Liver (tissue), 9 donors: ENCODE results near the gene PELI1. TPM values are rescaled to one million over a fixed set of nuclear protein-coding genes. Genes with fewer than 3 reads are reported as not detected.

Source experiments
- DNase-seq: peaks from one replicate; pipeline ENCODE4 v3.0.0-alpha.2; 2017; ENCODE audit warnings: low spot score
- H3K27ac ChIP-seq, 2 donors: one replicate each; pipeline ENCODE4 v1.7.0; 2013; ENCODE audit warnings: inconsistent platforms in 2 of 2, low read length in 2 of 2, control low read depth in 1 of 2, low read depth in 1 of 2, mild to moderate bottlenecking in 1 of 2
- H3K27me3 ChIP-seq, 4 donors: one replicate each; pipeline versions ENCODE4 v1.6.1 to v1.7.0; 2013; ENCODE audit warnings: low read length in 3 of 4, inconsistent platforms in 1 of 4, mild to moderate bottlenecking in 1 of 4, moderate library complexity in 1 of 4; ENCODE audit not compliant: control insufficient read depth in 4 of 4, insufficient read depth in 4 of 4
- H3K36me3 ChIP-seq, 4 donors: one replicate each; pipeline versions ENCODE4 v1.6.1 to v1.7.0; 2013; ENCODE audit warnings: low read length in 3 of 4, mild to moderate bottlenecking in 3 of 4, low read depth in 1 of 4, moderate library complexity in 1 of 4; ENCODE audit not compliant: control insufficient read depth in 4 of 4, insufficient read depth in 3 of 4
- H3K4me1 ChIP-seq, 4 donors: one replicate each; pipeline versions ENCODE4 v1.6.1 to v1.7.0; 2013; ENCODE audit warnings: low read length in 3 of 4, mild to moderate bottlenecking in 3 of 4, moderate library complexity in 1 of 4; ENCODE audit not compliant: control insufficient read depth in 4 of 4, insufficient read depth in 4 of 4
- H3K4me3 ChIP-seq, 3 donors: one replicate each; pipeline versions ENCODE4 v1.6.1 to v1.7.0; 2013; ENCODE audit warnings: low read length in 3 of 3, control low read depth in 1 of 3, low read depth in 1 of 3, mild to moderate bottlenecking in 1 of 3
- H3K9ac ChIP-seq, 2 donors: one replicate each; pipeline ENCODE4 v1.7.0; 2013; ENCODE audit warnings: low read length in 2 of 2, mild to moderate bottlenecking in 2 of 2, moderate library complexity in 2 of 2, control low read depth in 1 of 2, low read depth in 1 of 2
- H3K9me3 ChIP-seq, 4 donors: one replicate each; pipeline versions ENCODE4 v1.6.1 to v1.7.0; 2013; ENCODE audit warnings: low read length in 3 of 4; ENCODE audit not compliant: control insufficient read depth in 4 of 4
- ATF3 ChIP-seq: IDR thresholded peaks from 2 replicates; pipeline ENCODE4 v1.6.1; 2016; ENCODE audit warnings: antibody characterized with exemption
- CTCF ChIP-seq: fragments of 150-350 bp; IDR thresholded peaks from 2 replicates; pipeline ENCODE4 v1.5.1; 2017; ENCODE audit warnings: improper control_type of control experiment, low read depth, low read length; ENCODE audit not compliant: missing input control
- EGR1 ChIP-seq, 2 donors: IDR thresholded peaks; 2 replicates each; pipeline ENCODE4 v1.6.1; 2016 to 2018; ENCODE audit warnings: antibody characterized with exemption in 2 of 2, low read depth in 2 of 2
- FOXA1 ChIP-seq: IDR thresholded peaks from 2 replicates; pipeline ENCODE4 v1.6.1; 2016; ENCODE audit warnings: antibody characterized with exemption
- FOXA2 ChIP-seq: IDR thresholded peaks from 2 replicates; pipeline ENCODE4 v1.6.1; 2016; ENCODE audit warnings: antibody characterized with exemption
- GABPA ChIP-seq, 2 donors: IDR thresholded peaks in 1 of 2; conservative IDR thresholded peaks in 1 of 2; 2 replicates each; pipeline ENCODE4 v1.6.1; 2016; ENCODE audit warnings: antibody characterized with exemption in 2 of 2, mild to moderate bottlenecking in 1 of 2, moderate library complexity in 1 of 2
- HNF4A ChIP-seq, 2 donors: conservative IDR thresholded peaks; 2 replicates each; pipeline ENCODE4 v1.6.1; 2016; ENCODE audit warnings: antibody characterized with exemption in 2 of 2, mild to moderate bottlenecking in 2 of 2
- HNF4G ChIP-seq: IDR thresholded peaks from 2 replicates; pipeline ENCODE4 v1.6.1; 2016; ENCODE audit warnings: antibody characterized with exemption
- JUND ChIP-seq, 2 donors: IDR thresholded peaks; 2 replicates each; pipeline ENCODE4 v1.6.1; 2016; ENCODE audit warnings: antibody characterized with exemption in 2 of 2
- MAX ChIP-seq: IDR thresholded peaks from 2 replicates; pipeline ENCODE4 v1.6.1; 2016; ENCODE audit warnings: antibody characterized with exemption
- NR2F2 ChIP-seq: IDR thresholded peaks from 2 replicates; pipeline ENCODE4 v1.6.1; 2016; ENCODE audit warnings: antibody characterized with exemption
- RAD21 ChIP-seq, 2 donors: IDR thresholded peaks; 2 replicates each; pipeline ENCODE4 v1.6.1; 2016; ENCODE audit warnings: antibody characterized with exemption in 2 of 2, mild to moderate bottlenecking in 2 of 2
- REST ChIP-seq: IDR thresholded peaks from 2 replicates; pipeline ENCODE4 v1.6.1; 2016; ENCODE audit warnings: antibody characterized with exemption, mild to moderate bottlenecking
- RXRA ChIP-seq, 2 donors: IDR thresholded peaks; 2 replicates each; pipeline ENCODE4 v1.6.1; 2017 to 2018; ENCODE audit warnings: antibody characterized with exemption in 2 of 2, mild to moderate bottlenecking in 1 of 2
- SP1 ChIP-seq: IDR thresholded peaks from 2 replicates; pipeline ENCODE4 v1.6.1; 2018; ENCODE audit warnings: antibody characterized with exemption, mild to moderate bottlenecking
- TAF1 ChIP-seq: conservative IDR thresholded peaks from 2 replicates; pipeline ENCODE4 v1.6.1; 2016; ENCODE audit warnings: antibody characterized with exemption, mild to moderate bottlenecking
- YY1 ChIP-seq: IDR thresholded peaks from 2 replicates; pipeline ENCODE4 v1.6.1; 2016; ENCODE audit warnings: antibody characterized with exemption, mild to moderate bottlenecking
- ZBTB33 ChIP-seq: IDR thresholded peaks from 2 replicates; pipeline ENCODE4 v1.6.1; 2016; ENCODE audit warnings: antibody characterized with exemption
- WGBS: extraction: QIAGEN DNeasy Blood & Tissue Kit; methylation state at CpG from one replicate; pipeline ENCODE4 v1.1.7; 2013; 5-methylcytosine and 5-hydroxymethylcytosine counted together
- polyA plus RNA-seq, 2 donors: library from polyadenylated mRNA; stranded (reverse) in 1 of 2; unstranded in 1 of 2; fragments of 200-250 nt in 1 of 2; fragments of >200 nt in 1 of 2; fragmentation: Nextera tagmentation in 1 of 2; extraction: Ambion mirVana in 1 of 2; gene quantifications; one replicate each; pipeline versions ENCODE4 v1.2.1 to v1.2.3, GENCODE V29; 2013 to 2015
- total RNA-seq, 2 donors: library from RNA; depleted of rRNA; stranded (reverse); fragments of >200 nt; gene quantifications; one replicate each; pipeline ENCODE4 v1.2.3, GENCODE V29; 2014
- donor health status: healthy.
- donor health status: healthy.
- donor health status: healthy.
- donor health status: healthy.
- donor health status: healthy.

PELI1 gene
- total and polyA plus RNA-seq, 4 donors, result 4.5 to 21.3 (median 7.4) TPM

GRCh38 chr2:64179582-64180321 is 35.5 kb upstream of the PELI1 start:
- TF ChIP-seq JUND (IDR thresholded peaks at IDR 0.05) (no peak), GABPA (IDR thresholded peaks at IDR 0.05 in 1 of 2, conservative IDR thresholded peaks at IDR 0.05 in 1 of 2) (no peak), YY1 (no peak)

GRCh38 chr2:64177315-64177714 is 33.1 kb upstream of the PELI1 start:
- H3K9me3 ChIP-seq, result no peaks in the 10 kb centered on the region
- no peaks in the 10 kb centered on the region for H3K27me3 ChIP-seq
- no peak overlapping the region for H3K27ac ChIP-seq
- DNase-seq, result no peak
- TF ChIP-seq RXRA (IDR thresholded peaks at IDR 0.05) (peak; percentile 42 to 49), FOXA2 (peak; percentile 22), NR2F2 (no peak), HNF4A (conservative IDR thresholded peaks at IDR 0.05) (peak in 1 of 2 donors; percentile 14)
- H3K4me1 ChIP-seq, result peaks cover 0 to 8% (median 2%) of the 10 kb centered on the region in 4 donors
- no peak overlapping the region for H3K9ac ChIP-seq
- H3K36me3 ChIP-seq, result no peaks in the 10 kb centered on the region
- no peak overlapping the region for H3K4me3 ChIP-seq
- 9% methylated on average over 1 of the region's 1 CpG for WGBS

More at GRCh38 chr2:64179582-64180321, 35.5 kb upstream of the PELI1 start:
- Histone ChIP-seq H3K4me1 (peaks cover 0 to 8% (median 2%) of the 10 kb centered on the region in 4 donors), H3K9ac (no peak overlapping the region), H3K36me3 (no peaks in the 10 kb centered on the region), H3K9me3 (no peaks in the 10 kb centered on the region), H3K4me3 (no peak overlapping the region), H3K27ac (no peak overlapping the region), H3K27me3 (no peaks in the 10 kb centered on the region)
- no peak for DNase-seq
- WGBS, result 94% methylated on average over 10 of the region's 10 CpGs

- Histone ChIP-seq H3K4me1 (peaks cover 0 to 8% (median 2%) of the 10 kb centered on the region in 4 donors), H3K4me3 (no peak overlapping the region), H3K9ac (no peak overlapping the region), H3K9me3 (no peaks in the 10 kb centered on the region), H3K27ac (no peak overlapping the region), H3K27me3 (no peaks in the 10 kb centered on the region), H3K36me3 (no peaks in the 10 kb centered on the region)
- TF ChIP-seq NR2F2 (no peak), JUND (IDR thresholded peaks at IDR 0.05) (no peak), CTCF (no peak), TAF1 (no peak), RAD21 (IDR thresholded peaks at IDR 0.05) (no peak), MAX (no peak), FOXA2 (no peak), YY1 (no peak), HNF4G (no peak), ZBTB33 (no peak), FOXA1 (no peak), GABPA (IDR thresholded peaks at IDR 0.05 in 1 of 2, conservative IDR thresholded peaks at IDR 0.05 in 1 of 2) (no peak), EGR1 (IDR thresholded peaks at IDR 0.05; ENCODE audit: low read depth in 2 of 2) (no peak), ATF3 (no peak), RXRA (IDR thresholded peaks at IDR 0.05) (no peak), REST (no peak), SP1 (no peak), HNF4A (conservative IDR thresholded peaks at IDR 0.05) (no peak)
- 93% methylated on average over 5 of the region's 5 CpGs for WGBS
- no peak for DNase-seq
Observed at GRCh38 chr2:64175419-64176197, 31.4 kb upstream of the PELI1 start.
